H1 (cell line): ENCODE results near the gene GTSF1L. TPM values are rescaled to one million over a fixed set of nuclear protein-coding genes. Genes with fewer than 3 reads are reported as not detected.

ENCODE experiments used
- BCL11A ChIP-seq, 2 experiments: IDR thresholded peaks; one replicate each; pipeline ENCODE4 v1.6.1; 2011; ENCODE audit warnings: low read depth in 2 of 2, low read length in 2 of 2, mild to moderate bottlenecking in 2 of 2
- CREB1 ChIP-seq: IDR thresholded peaks from 2 replicates; pipeline ENCODE4 v1.6.1; 2012; ENCODE audit warnings: inconsistent platforms
- CTCF ChIP-seq, 3 experiments: IDR thresholded peaks; 1 replicate in 2 of 3; 2 replicates in 1 of 3; pipeline versions ENCODE4 v1.5.1 to v1.6.1; 2011; ENCODE audit warnings: low read length in 3 of 3, mild to moderate bottlenecking in 3 of 3, inconsistent platforms in 2 of 3, low read depth in 1 of 3, moderate library complexity in 1 of 3; ENCODE audit not compliant: insufficient read depth in 1 of 3; ENCODE audit errors: control extremely low read depth in 1 of 3
- GTF2F1 ChIP-seq: IDR thresholded peaks from 2 replicates; pipeline ENCODE4 v1.6.1; 2012; ENCODE audit warnings: low read depth, low read length, improper control_type of control experiment, borderline replicate concordance
- RFX5 ChIP-seq: IDR thresholded peaks from 2 replicates; pipeline ENCODE4 v1.6.1; 2011; ENCODE audit warnings: low read depth, low read length, improper control_type of control experiment, borderline replicate concordance
- RNF2 ChIP-seq: fragments of 200-900, 300-1000 bp; sonication (generic); IDR thresholded peaks from 2 replicates; pipeline ENCODE4 v1.7.1; 2016; ENCODE audit warnings: borderline replicate concordance, low read depth, mild to moderate bottlenecking, antibody characterized with exemption, low read length; ENCODE audit not compliant: poor library complexity, severe bottlenecking; ENCODE audit errors: missing control alignments
- polyA plus RNA-seq, 7 experiments: library from polyadenylated mRNA; depleted of rRNA in 3 of 7; stranded (reverse) in 5 of 7; unstranded in 2 of 7; fragments of >200 nt in 5 of 7; fragments of 200-250 nt in 2 of 7; gene quantifications; 1 replicate in 5 of 7; 2 replicates in 1 of 7; 4 replicates in 1 of 7; pipeline versions ENCODE4 v1.2.1 to v1.2.3, GENCODE V29; 2011 to 2013; ENCODE audit warnings: missing spikeins in 2 of 7, mixed read lengths in 2 of 7
- total RNA-seq: library from RNA; stranded (reverse); fragmentation: NEBNext Ultra II Directional; extraction: Animal tissue kit (Norgen Biotek cat#: 25700); gene quantifications from 2 replicates; pipeline ENCODE4 v1.2.1, GENCODE V29; 2021

The GTSF1L gene
- total and polyA plus RNA-seq, 2 of the 8 experiments (the other 6 are each of a cell fraction or from before 2014, with no cell fraction given) = not detected

- no peak for TF ChIP-seq RNF2
- TF ChIP-seq CTCF (IDR thresholded peaks at IDR 0.05; ENCODE audit: control extremely low read depth in 1 of 3, insufficient read depth in 1 of 3, low read depth in 1 of 3, low read length in 3 of 3) = no peak
- no peak for TF ChIP-seq GTF2F1
- TF ChIP-seq CREB1 = no peak
- no peak for TF ChIP-seq BCL11A (IDR thresholded peaks at IDR 0.05; ENCODE audit: low read depth in 2 of 2, low read length in 2 of 2)
- no peak for TF ChIP-seq RFX5
Observed at GRCh38 chr20:43710370-43711044, 16.3 kb downstream of the GTSF1L start (continued).
